LoVo (cell line): Measurements from ENCODE around the gene MRPL42.
"Not testable (repeated sequence)": the region's sequence is repeated elsewhere in the genome, so short reads cannot be mapped to it uniquely, and the experiment has no call there.

ENCODE experiments used
- DNase-seq: peaks from one replicate; pipeline ENCODE4 v3.0.0-alpha.2; 2016; ENCODE audit warnings: low spot score

MRPL42 gene

DNA sequence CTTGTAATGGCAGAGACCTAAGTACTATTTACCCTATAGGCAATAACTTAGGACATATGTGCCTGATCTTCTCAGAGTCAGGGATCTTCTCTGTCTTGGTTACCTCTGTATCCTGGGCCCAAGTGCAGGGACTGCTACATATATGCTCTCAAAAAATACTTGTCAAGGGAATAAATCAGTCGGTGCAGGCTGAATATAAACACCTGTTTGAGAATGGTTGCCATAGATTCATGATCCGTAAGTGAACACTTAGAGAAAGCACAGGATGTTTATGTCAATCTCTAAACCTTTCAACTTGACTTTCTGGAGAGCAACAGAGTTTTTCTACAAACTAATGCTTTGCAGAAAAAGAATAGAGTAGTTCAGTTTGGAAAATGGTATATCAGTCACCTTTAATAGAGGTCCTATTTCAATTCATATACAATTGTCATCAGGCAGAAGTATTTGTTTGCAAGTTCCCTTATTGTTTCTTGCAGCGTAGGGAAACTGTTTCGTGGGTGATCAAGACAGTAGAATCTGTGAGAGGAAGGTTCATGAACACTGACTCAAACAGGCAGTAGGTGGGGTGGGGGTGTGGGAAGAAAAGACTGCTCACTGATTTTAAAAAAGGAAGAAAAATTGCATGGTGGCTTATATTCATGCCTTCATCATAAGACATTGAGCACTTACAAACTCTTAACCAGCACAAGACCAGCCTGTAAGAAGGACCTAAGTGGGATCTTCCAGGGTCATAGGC is 19.6 kb upstream of the MRPL42 start:
- no peak for DNase-seq

DNA sequence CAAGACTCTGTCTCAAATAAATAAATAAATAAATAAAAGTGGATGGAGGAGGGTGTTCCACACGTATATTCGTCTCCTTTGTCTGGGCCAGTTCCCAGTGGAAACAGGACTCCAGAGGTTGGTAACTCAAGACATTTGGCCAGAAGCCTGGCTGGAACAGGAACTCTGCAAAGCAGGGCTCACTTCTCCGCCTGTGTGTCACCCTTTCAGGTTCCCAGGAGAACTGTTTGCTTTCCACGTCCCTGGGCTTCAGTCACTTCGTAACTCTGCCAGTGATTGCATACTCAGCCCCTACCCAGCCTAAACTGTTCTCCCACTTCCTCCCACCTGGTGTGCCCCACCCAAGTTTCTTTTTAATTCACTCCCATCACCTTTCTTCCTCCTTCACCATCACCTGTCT is 18.5 kb upstream of the MRPL42 start:
- no peak for DNase-seq

DNA sequence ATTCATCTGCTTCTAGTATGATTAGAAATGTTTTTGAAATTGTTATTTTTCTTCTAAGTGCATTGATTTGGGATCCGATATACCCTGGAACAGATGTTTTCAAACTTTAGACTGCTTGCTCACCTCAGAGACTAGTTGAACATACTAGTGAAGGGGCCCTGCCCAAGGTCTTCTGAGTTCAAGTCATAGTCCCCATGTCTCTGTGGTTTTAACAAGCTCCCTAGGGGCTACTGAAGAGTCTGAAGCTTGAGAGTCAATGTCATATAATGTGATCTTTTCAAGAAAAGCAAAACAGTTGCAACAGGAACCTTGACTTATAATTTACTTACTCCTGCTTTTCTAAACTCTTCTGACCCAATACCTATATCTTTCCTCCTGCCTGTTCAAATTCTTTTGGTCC is 18.0 kb upstream of the MRPL42 start:
- DNase-seq, result no peak

DNA sequence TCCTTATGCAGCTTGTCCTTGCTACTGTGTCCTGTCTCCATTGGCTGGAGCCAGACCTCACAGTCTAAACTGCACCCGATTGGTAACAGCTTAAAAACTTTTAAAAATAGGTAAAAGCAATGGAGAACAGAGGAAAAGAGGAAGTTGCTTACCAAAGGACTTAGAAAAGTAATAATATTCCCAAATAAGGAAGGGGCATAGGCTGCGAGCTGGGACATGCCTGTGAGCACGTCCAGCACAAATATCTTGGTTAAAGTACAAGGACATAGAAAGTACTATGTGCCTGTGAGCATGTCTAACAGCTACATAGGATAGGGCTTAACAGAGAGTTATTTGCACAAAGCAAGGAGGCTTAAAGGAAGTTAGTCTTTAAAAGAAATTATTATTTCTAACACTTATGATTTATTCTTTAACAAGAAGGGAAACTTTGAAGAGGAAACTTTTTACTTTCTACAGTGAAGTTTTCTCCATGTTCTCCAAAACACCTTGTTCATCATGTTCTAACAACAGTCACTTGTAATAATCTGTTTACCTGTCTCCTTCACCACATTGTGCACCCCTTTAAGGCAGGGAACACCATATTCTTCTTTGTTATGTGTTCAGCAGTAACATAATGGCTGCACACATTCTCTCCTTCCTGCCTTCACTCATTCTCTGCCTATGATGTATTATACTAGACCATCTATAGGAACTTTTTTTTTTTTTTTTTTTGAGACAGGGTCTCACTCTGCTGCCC is 15.7 kb upstream of the MRPL42 start:
- no peak for DNase-seq

DNA sequence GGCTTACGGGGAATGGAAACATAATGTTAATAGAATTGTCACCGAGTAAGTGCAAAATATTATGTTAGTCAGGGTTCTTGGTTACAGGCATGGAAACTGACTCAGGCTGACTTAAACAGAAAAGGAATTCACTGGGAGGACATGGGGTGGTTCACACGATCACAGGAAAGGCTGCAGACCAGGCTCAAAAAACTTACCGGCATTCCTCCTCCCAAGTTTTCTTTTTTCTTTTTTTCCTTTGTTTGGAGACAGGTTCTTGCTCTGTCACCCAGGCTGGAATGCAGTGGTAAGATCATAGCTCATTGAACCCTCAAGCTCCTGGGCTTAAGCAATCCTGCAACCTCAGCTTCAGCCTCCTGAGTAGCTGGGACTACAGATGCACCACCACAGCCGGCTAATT is 13.7 kb upstream of the MRPL42 start:
- DNase-seq, result no peak

GRCh38 chr12:93456077-93456476 is 11.2 kb upstream of the MRPL42 start:
- DNase-seq, result no peak

DNA sequence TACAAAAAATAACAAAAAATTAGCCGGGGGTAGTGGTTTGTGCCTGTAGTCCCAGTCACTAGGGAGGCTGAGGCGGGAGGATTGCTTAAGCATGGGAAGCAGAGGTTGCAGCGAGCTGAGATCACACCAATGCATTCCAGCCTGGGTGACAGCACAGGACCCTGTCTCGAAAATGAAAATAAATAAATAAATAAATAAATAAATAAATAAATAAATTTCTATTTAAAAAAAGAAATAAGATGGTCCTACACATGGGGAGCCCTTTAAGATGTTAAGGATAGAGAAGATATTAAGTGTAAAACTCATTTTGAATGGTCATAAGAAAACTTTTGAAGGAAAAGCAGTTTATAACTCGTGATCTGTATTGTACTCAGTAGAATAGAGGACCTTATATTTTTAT is 8.2 kb upstream of the MRPL42 start:
- no peak for DNase-seq

GRCh38 chr12:93460003-93460402 is 7.3 kb upstream of the MRPL42 start:
- DNase-seq, result no peak

DNA sequence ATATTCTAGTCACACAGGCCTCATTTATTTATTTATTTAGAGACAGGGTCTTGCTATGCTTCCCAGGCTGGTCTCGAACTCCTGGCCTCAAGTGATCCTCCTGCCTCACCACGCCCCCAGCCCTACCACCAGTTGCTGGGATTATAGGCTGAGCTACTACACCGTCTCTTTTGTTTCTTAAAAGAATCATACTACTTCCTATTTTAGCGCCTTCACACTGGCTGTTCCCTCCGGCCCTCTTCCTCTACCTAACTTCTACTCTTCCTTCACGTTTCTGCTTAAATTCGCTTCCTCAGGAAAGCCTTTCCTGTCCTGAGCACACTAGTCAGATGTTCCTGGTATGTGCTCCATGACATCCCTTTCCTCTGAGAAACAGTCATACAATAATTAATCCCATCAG is 6.4 kb upstream of the MRPL42 start:
- DNase-seq, result no peak

GRCh38 chr12:93461503-93461902 is 5.8 kb upstream of the MRPL42 start:
- DNase-seq, result no peak

DNA sequence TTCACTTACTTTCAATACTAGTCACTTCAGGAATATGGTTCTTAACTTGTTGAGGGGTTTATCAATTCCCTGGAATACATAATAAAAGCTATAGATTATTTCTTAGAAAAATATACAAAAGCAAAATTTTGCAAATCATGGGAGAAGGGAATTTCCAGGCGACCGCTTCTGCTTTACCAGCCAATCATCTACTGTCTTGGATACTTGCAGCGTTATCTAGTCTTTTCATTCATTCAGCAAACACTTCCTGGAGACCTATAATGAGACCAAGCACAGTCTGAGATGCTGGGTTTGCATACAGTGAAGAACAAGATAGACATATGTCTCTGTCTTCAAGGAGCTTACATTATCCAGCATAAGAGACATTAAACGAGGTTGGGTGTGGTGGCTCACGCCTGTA is 1.5 kb upstream of the MRPL42 start:
- no peak for DNase-seq

DNA sequence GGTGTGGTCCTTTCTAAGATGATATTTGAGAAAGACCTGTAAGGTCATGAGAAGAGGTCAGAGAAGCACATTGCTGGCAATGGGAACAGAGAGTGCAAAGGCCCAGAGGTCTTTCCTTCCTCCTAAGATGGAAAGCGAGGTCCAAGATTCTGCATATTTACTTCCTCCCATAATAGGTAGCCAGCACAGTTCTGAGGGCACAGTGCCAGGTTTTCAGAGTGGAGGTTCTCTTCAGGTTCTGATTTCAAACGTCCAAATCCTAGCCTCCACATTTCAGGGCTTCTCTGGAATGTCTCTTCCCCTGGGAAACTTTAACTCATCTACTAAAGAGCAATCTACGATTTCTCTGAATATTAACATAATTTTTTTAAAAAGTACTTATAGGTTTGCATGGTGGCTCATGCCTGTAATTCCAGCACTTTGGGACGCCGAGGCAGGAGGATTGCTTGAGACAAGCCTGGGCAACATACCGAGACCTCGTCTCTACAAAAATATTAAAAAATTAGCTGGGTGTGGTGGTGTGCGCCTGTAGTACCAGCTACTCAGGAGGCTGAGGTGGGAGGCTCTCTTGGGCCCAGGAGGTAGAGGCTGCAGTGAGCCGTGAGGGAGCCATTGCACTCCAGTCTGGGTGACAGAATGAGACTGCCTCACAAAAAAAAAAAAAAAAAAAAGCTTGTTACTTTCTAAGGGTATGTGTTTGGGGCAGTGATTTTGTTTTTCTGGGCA is 526 bp upstream of the MRPL42 start:
- DNase-seq, result no peak

- DNase-seq, result peak; percentile 12
Measured at GRCh38 chr12:93468008-93468371, 676 bp downstream of the MRPL42 start.

DNA sequence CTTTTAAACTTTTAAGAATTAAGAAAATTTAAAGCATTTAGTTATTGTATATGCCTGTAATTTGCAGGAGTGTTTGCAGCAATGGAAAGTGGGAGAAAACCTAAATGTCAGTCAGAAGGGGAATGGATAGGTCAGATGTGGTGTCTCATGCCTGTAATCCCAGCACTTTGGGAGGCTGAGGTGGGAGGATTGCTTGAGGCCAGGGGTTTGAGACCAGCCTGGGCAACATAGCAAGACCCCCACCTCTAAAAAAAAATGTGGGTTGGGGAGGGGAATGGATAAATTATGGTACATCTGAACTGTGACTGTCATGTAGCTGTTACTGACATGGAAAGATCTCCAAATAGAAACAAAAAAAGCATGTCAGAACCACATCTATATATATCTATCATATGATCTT is 2.1 kb downstream of the MRPL42 start:
- DNase-seq, result no peak

DNA sequence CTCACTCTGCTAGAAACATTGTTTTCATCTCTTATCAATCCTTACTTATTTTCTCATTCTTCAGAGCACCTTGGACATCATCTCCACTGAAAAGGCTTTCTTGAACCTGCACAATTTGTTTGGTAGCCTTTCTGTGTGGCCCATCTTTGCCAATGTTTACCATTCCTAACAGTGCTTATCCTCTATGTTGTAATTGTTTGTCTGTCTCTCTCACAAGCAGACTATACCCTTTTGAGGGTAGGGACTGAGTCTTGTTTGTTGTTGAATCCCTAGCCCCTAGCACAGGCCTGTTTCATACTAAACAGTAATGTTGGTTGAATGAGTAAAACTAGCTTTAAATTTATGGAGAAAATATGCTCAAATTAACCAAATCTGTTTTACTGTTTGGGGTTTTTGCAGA is 9.2 kb downstream of the MRPL42 start:
- DNase-seq, result no peak

GRCh38 chr12:93482721-93483120 is 15.4 kb downstream of the MRPL42 start:
- DNase-seq, result no peak

GRCh38 chr12:93483151-93483807 is 16.0 kb downstream of the MRPL42 start:
- DNase-seq, result no peak

DNA sequence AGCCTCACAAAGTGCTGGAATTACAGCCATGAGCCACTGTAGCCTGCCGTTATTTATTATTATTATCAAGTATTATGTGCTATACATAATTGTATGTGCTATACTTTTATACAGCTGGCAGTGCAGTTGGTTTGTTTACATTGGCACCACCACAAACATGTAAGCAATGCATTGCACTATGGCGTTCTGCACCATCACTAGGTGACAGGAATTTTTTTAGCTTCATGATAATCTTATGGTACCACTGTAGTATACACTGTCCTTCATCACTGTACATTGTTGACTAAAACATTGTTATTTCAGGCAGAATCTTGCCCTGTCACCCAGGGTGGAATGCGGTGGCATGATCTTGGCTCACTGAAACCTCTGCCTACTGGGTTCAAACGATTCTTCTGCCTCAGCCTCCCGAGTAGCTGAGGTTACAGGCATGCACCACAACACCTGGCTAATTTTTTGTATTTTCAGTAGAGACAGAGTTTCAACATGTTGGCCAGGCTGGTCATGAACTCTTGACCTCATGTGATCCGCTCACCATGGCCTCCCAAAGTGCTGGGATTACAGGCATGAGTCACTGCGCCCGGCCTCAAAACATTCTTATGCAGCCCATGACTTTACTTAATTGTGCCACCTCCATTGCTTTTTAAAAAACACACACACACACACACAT is 17.1 kb downstream of the MRPL42 start:
- DNase-seq, result no peak

DNA sequence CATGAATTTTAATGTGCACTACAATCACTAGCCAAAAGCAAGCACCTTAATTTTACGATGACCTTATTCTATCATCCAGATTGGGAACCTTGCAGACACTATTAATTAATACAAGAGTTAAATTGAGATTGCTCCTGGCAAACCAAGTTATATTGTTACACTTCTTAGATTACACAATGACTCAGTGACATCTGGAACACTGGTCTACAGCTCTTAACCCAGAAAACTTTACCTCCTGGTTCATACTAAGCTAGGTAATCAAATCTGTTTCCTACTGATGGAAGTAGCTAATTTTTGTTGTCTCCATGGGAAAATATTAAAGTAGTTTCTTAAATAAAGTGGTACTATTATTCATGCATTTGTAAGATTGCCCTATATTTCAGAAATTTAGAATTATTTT is 25.5 kb downstream of the MRPL42 start:
- not testable (repeated sequence) for DNase-seq

GRCh38 chr12:93494096-93494495 is 26.8 kb downstream of the MRPL42 start:
- no peak for DNase-seq

- no peak for DNase-seq
Measured at GRCh38 chr12:93497456-93497855, 30.1 kb downstream of the MRPL42 start.

DNA sequence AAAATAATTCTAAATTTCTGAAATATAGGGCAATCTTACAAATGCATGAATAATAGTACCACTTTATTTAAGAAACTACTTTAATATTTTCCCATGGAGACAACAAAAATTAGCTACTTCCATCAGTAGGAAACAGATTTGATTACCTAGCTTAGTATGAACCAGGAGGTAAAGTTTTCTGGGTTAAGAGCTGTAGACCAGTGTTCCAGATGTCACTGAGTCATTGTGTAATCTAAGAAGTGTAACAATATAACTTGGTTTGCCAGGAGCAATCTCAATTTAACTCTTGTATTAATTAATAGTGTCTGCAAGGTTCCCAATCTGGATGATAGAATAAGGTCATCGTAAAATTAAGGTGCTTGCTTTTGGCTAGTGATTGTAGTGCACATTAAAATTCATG is 31.5 kb downstream of the MRPL42 start:
- not testable (repeated sequence) for DNase-seq
